ENCODE results near the gene CD300LG. TPM values are rescaled to one million over a fixed set of nuclear protein-coding genes. Genes with fewer than 3 reads are reported as not detected.

CD300LG gene
- total RNA-seq, 2 donors from 2014 or later: not detected

- DNase-seq (ENCODE audit: low spot score in 2 of 2) (no peak), ATAC-seq (no peak)
- Mint-ChIP-seq H3K9me3 (no peaks in the 10 kb centered on the region), H3K36me3 (no peaks in the 10 kb centered on the region), H3K27ac (peak overlapping the region in 1 of 2 donors; percentile 7)
Observed at GRCh38 chr17:43818966-43819365, 28.0 kb upstream of the CD300LG start.

GRCh38 chr17:43820759-43821158 is 26.2 kb upstream of the CD300LG start:
- Mint-ChIP-seq H3K27ac (peak overlapping the region in 1 of 2 donors; percentile 84), H3K36me3 (no peaks in the 10 kb centered on the region), H3K9me3 (no peaks in the 10 kb centered on the region)
- ATAC-seq (no peak), DNase-seq (ENCODE audit: low spot score in 2 of 2) (no peak)

- DNase-seq (ENCODE audit: low spot score in 2 of 2): no peak
Observed at GRCh38 chr17:43822570-43823190, 24.3 kb upstream of the CD300LG start.

GRCh38 chr17:43823350-43824084 is 23.5 kb upstream of the CD300LG start:
- DNase-seq (ENCODE audit: low spot score in 2 of 2) (no peak), ATAC-seq (no peak)
- no peaks in the 10 kb centered on the region for H3K9me3 Mint-ChIP-seq
- no peak overlapping the region for H3K27ac Mint-ChIP-seq
- H3K36me3 Mint-ChIP-seq: no peaks in the 10 kb centered on the region

More at GRCh38 chr17:43822570-43823190, 24.3 kb upstream of the CD300LG start:
- Mint-ChIP-seq H3K27ac (no peak overlapping the region), H3K9me3 (no peaks in the 10 kb centered on the region), H3K36me3 (no peaks in the 10 kb centered on the region)
- no peak for ATAC-seq

- no peak for DNase-seq (ENCODE audit: low spot score in 2 of 2)
- no peak for ATAC-seq
- Mint-ChIP-seq H3K9me3 (no peaks in the 10 kb centered on the region), H3K27ac (no peak overlapping the region), H3K36me3 (no peaks in the 10 kb centered on the region)
Observed at GRCh38 chr17:43825567-43825966, 21.4 kb upstream of the CD300LG start.

GRCh38 chr17:43826206-43826605 is 20.8 kb upstream of the CD300LG start:
- DNase-seq (ENCODE audit: low spot score in 2 of 2) (no peak), ATAC-seq (no peak)
- no peak overlapping the region for H3K27ac Mint-ChIP-seq
- no peaks in the 10 kb centered on the region for H3K36me3 Mint-ChIP-seq
- H3K9me3 Mint-ChIP-seq: no peaks in the 10 kb centered on the region

GRCh38 chr17:43827596-43827995 is 19.4 kb upstream of the CD300LG start:
- ATAC-seq: no peak
- Mint-ChIP-seq H3K36me3 (no peaks in the 10 kb centered on the region), H3K27ac (no peak overlapping the region), H3K9me3 (no peaks in the 10 kb centered on the region)
- no peak for DNase-seq (ENCODE audit: low spot score in 2 of 2)

GRCh38 chr17:43829738-43830137 is 17.2 kb upstream of the CD300LG start:
- H3K9me3 Mint-ChIP-seq: no peaks in the 10 kb centered on the region

GRCh38 chr17:43830510-43831140 is 16.4 kb upstream of the CD300LG start:
- ATAC-seq (peak; percentile 71 to 79), DNase-seq (ENCODE audit: low spot score in 2 of 2) (peak in 1 of 2 donors; percentile 16)
- Mint-ChIP-seq H3K27ac (no peak overlapping the region), H3K36me3 (peaks cover 0 to 6% of the 10 kb centered on the region in 2 donors), H3K9me3 (no peaks in the 10 kb centered on the region)

More at GRCh38 chr17:43829738-43830137, 17.2 kb upstream of the CD300LG start:
- peaks cover 0 to 6% of the 10 kb centered on the region in 2 donors for H3K36me3 Mint-ChIP-seq
- H3K27ac Mint-ChIP-seq: peak overlapping the region in 1 of 2 donors; percentile 42
- no peak for ATAC-seq
- DNase-seq (ENCODE audit: low spot score in 2 of 2): no peak

GRCh38 chr17:43831633-43832032 is 15.3 kb upstream of the CD300LG start:
- Mint-ChIP-seq H3K36me3 (peaks cover 0 to 6% of the 10 kb centered on the region in 2 donors), H3K9me3 (no peaks in the 10 kb centered on the region), H3K27ac (no peak overlapping the region)
- no peak for DNase-seq (ENCODE audit: low spot score in 2 of 2)
- no peak for ATAC-seq

GRCh38 chr17:43832168-43832975 is 14.6 kb upstream of the CD300LG start:
- H3K27ac Mint-ChIP-seq: no peak overlapping the region

GRCh38 chr17:43832976-43833829 is 13.8 kb upstream of the CD300LG start, which contains the start of gene MPP3:
MPP3 (minus strand) TSS chr17:43833146; CDS start chr17:43831906, 1,240 bp downstream.
- no peak within 1 kb of the TSS for H3K27ac Mint-ChIP-seq
- DNase-seq (ENCODE audit: low spot score in 2 of 2) (peak in 1 of 2 donors; percentile 54), ATAC-seq (peak; percentile 69 to 82)
- no peaks in the 10 kb centered on the region for H3K9me3 Mint-ChIP-seq
- H3K36me3 Mint-ChIP-seq: peaks cover 0 to 6% of the 10 kb centered on the region in 2 donors

More at GRCh38 chr17:43832168-43832975, 14.6 kb upstream of the CD300LG start:
- ATAC-seq (peak; percentile 32 to 44), DNase-seq (ENCODE audit: low spot score in 2 of 2) (no peak)
- Mint-ChIP-seq H3K9me3 (no peaks in the 10 kb centered on the region), H3K36me3 (peaks cover 0 to 6% of the 10 kb centered on the region in 2 donors)

GRCh38 chr17:43834106-43834505 is 12.9 kb upstream of the CD300LG start:
- ATAC-seq (no peak), DNase-seq (ENCODE audit: low spot score in 2 of 2) (no peak)
- H3K27ac Mint-ChIP-seq: no peak overlapping the region
- peaks cover 0 to 6% of the 10 kb centered on the region in 2 donors for H3K36me3 Mint-ChIP-seq
- no peaks in the 10 kb centered on the region for H3K9me3 Mint-ChIP-seq

GRCh38 chr17:43839670-43840108 is 7.3 kb upstream of the CD300LG start:
- H3K36me3 Mint-ChIP-seq: no peaks in the 10 kb centered on the region
- H3K27ac Mint-ChIP-seq: no peak overlapping the region
- no peaks in the 10 kb centered on the region for H3K9me3 Mint-ChIP-seq
- no peak for ATAC-seq
- no peak for DNase-seq (ENCODE audit: low spot score in 2 of 2)

GRCh38 chr17:43840814-43841213 is 6.2 kb upstream of the CD300LG start:
- H3K36me3 Mint-ChIP-seq: no peaks in the 10 kb centered on the region
- H3K9me3 Mint-ChIP-seq: no peaks in the 10 kb centered on the region
- no peak overlapping the region for H3K27ac Mint-ChIP-seq
- ATAC-seq (no peak), DNase-seq (ENCODE audit: low spot score in 2 of 2) (no peak)

GRCh38 chr17:43841282-43841681 is 5.7 kb upstream of the CD300LG start:
- ATAC-seq (no peak), DNase-seq (ENCODE audit: low spot score in 2 of 2) (no peak)
- no peak overlapping the region for H3K27ac Mint-ChIP-seq
- no peaks in the 10 kb centered on the region for H3K9me3 Mint-ChIP-seq
- H3K36me3 Mint-ChIP-seq: no peaks in the 10 kb centered on the region

All from activated naive CD4-positive, alpha-beta T cell treated with anti-CD3 and anti-CD28 coated beads, Interleukin-2, amount 50 U/mL, for 72 hours (primary cell).